Middle frontal gyrus (tissue), 1 donor: Measurements from ENCODE around the gene OAS2.
"Not testable (repeated sequence)": the region's sequence is repeated elsewhere in the genome, so short reads cannot be mapped to it uniquely, and the experiment has no call there.

Experiments used
- DNase-seq: peaks from one replicate; pipeline ENCODE4 v3.0.0-alpha.2; 2015; ENCODE audit warnings: low spot score; ENCODE audit errors: extremely low spot score

Gene OAS2

GRCh38 chr12:112950701-112951100 lies 27.6 kb upstream of the OAS2 start:
- DNase-seq: no peak

- DNase-seq: not testable (repeated sequence)
These were observed 21.2 kb upstream of the OAS2 start for GRCh38 chr12:112957125-112957524.

GRCh38 chr12:112961074-112961473 lies 17.2 kb upstream of the OAS2 start:
- no peak for DNase-seq

- DNase-seq: no peak
These were observed 16.8 kb upstream of the OAS2 start for GRCh38 chr12:112961536-112961935.

GRCh38 chr12:112962561-112962960 lies 15.8 kb upstream of the OAS2 start:
- DNase-seq: no peak

GRCh38 chr12:112963227-112963861 lies 15.0 kb upstream of the OAS2 start:
- no peak for DNase-seq

GRCh38 chr12:112964067-112964670 lies 14.2 kb upstream of the OAS2 start:
- no peak for DNase-seq

- no peak for DNase-seq
These were observed 13.4 kb upstream of the OAS2 start for GRCh38 chr12:112964915-112965314.

- no peak for DNase-seq
These were observed 12.7 kb upstream of the OAS2 start for GRCh38 chr12:112965643-112966042.

GRCh38 chr12:112967306-112967705 lies 11.0 kb upstream of the OAS2 start:
- no peak for DNase-seq

- DNase-seq: no peak
These were observed 10.5 kb upstream of the OAS2 start for GRCh38 chr12:112967858-112968257.

- no peak for DNase-seq
These were observed 8.6 kb upstream of the OAS2 start for GRCh38 chr12:112969547-112970306.

GRCh38 chr12:112970391-112970790 lies 7.9 kb upstream of the OAS2 start:
- DNase-seq: no peak

- no peak for DNase-seq
These were observed 7.1 kb upstream of the OAS2 start for GRCh38 chr12:112971248-112971647.

- no peak for DNase-seq
These were observed 5.1 kb upstream of the OAS2 start for GRCh38 chr12:112973011-112973735.

GRCh38 chr12:112973818-112974231 lies 4.5 kb upstream of the OAS2 start:
- DNase-seq: peak; percentile 20

- no peak for DNase-seq
These were observed 3.4 kb upstream of the OAS2 start for GRCh38 chr12:112974904-112975303.

GRCh38 chr12:112977139-112977538 lies 1.2 kb upstream of the OAS2 start:
- DNase-seq: no peak

GRCh38 chr12:112977641-112978040 lies 678 bp upstream of the OAS2 start:
- no peak for DNase-seq

GRCh38 chr12:112979041-112979680 lies 842 bp downstream of the OAS2 start:
- DNase-seq: no peak

GRCh38 chr12:112980491-112981158 lies 2.3 kb downstream of the OAS2 start:
- no peak for DNase-seq
